Measurements from ENCODE around the gene TBX19.

DNA sequence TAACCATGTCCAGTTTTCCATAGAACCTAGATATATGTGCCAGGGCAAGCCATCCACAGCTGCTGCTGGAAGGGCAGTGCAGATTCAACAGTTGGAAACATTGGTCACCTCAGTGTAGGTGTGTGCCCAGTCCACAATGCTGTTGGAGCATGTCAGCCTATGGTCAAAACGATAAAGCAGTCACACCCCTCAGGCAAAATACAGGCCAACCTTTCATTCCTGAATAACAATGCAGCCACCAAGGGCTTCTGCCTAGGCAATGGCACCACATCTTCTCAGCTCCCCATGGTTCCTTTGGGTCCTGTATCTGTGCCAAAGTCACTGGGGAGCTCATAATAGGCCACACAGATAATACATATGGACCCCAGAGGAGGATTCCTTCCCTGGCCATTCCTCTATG lies 15.1 kb upstream of the TBX19 start:
- TF ChIP-seq, protein P1, sequence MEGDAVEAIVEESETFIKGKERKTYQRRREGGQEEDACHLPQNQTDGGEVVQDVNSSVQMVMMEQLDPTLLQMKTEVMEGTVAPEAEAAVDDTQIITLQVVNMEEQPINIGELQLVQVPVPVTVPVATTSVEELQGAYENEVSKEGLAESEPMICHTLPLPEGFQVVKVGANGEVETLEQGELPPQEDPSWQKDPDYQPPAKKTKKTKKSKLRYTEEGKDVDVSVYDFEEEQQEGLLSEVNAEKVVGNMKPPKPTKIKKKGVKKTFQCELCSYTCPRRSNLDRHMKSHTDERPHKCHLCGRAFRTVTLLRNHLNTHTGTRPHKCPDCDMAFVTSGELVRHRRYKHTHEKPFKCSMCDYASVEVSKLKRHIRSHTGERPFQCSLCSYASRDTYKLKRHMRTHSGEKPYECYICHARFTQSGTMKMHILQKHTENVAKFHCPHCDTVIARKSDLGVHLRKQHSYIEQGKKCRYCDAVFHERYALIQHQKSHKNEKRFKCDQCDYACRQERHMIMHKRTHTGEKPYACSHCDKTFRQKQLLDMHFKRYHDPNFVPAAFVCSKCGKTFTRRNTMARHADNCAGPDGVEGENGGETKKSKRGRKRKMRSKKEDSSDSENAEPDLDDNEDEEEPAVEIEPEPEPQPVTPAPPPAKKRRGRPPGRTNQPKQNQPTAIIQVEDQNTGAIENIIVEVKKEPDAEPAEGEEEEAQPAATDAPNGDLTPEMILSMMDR (IDR thresholded peaks at IDR 0.05; ENCODE audit: control extremely low read depth in 1 of 3, insufficient read depth in 1 of 3, low read depth in 1 of 3, low read length in 3 of 3): no peak
- TF ChIP-seq EP300 (IDR thresholded peaks at IDR 0.05; ENCODE audit: borderline replicate concordance in 1 of 2, low read depth in 2 of 2, low read length in 2 of 2) (no peak), POLR2AphosphoS5 (IDR thresholded peaks at IDR 0.05; ENCODE audit: low read depth, low read length) (no peak), TAF1 (IDR thresholded peaks at IDR 0.05; ENCODE audit: low read depth, low read length) (no peak)
- TF ChIP-seq, protein P2, sequence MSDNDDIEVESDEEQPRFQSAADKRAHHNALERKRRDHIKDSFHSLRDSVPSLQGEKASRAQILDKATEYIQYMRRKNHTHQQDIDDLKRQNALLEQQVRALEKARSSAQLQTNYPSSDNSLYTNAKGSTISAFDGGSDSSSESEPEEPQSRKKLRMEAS (IDR thresholded peaks at IDR 0.05): no peak

Measured in H1 (cell line).